Stimulated activated CD4-positive, alpha-beta T cell treated with anti-CD3 and anti-CD28 coated beads, Interleukin-1b, Interleukin-23, amount 100 ng/mL, for 4 hours (primary cell): ENCODE data around the gene SRPRB.

Experiments
- DNase-seq, 2 donors: peaks; one replicate each; pipeline ENCODE4 v3.0.0-alpha.2; 2020; ENCODE audit warnings: low read depth in 2 of 2

Gene SRPRB

GRCh38 chr3:133805702-133806475, at the start of gene SRPRB:
TSS of gene SRPRB (plus strand) at chr3:133805815. CDS start at chr3:133805849, 34 bp downstream.
- DNase-seq: peak; percentile 93 to 95

GRCh38 chr3:133756716-133757694, 48.6 kb upstream of the SRPRB start:
- no peak for DNase-seq

GRCh38 chr3:133757701-133758567, 47.7 kb upstream of the SRPRB start:
- DNase-seq: no peak

- no peak for DNase-seq
Observed at GRCh38 chr3:133758568-133758928, 47.1 kb upstream of the SRPRB start.

GRCh38 chr3:133758964-133759739, 46.5 kb upstream of the SRPRB start:
- no peak for DNase-seq

GRCh38 chr3:133759740-133760305, 45.8 kb upstream of the SRPRB start:
- no peak for DNase-seq

GRCh38 chr3:133760916-133761315, 44.7 kb upstream of the SRPRB start:
- no peak for DNase-seq

GRCh38 chr3:133761605-133762484, 43.8 kb upstream of the SRPRB start:
- DNase-seq: no peak

GRCh38 chr3:133762539-133762938, 43.1 kb upstream of the SRPRB start:
- DNase-seq: no peak

GRCh38 chr3:133763797-133764683, 41.6 kb upstream of the SRPRB start:
- DNase-seq: no peak

- no peak for DNase-seq
Observed at GRCh38 chr3:133765256-133765655, 40.4 kb upstream of the SRPRB start.

- no peak for DNase-seq
Observed at GRCh38 chr3:133767607-133768006, 38.0 kb upstream of the SRPRB start.

GRCh38 chr3:133769536-133769935, 36.1 kb upstream of the SRPRB start:
- DNase-seq: no peak

GRCh38 chr3:133773732-133774131, 31.9 kb upstream of the SRPRB start:
- no peak for DNase-seq

GRCh38 chr3:133775309-133775708, 30.3 kb upstream of the SRPRB start:
- no peak for DNase-seq

- no peak for DNase-seq
Observed at GRCh38 chr3:133775835-133776234, 29.8 kb upstream of the SRPRB start.

GRCh38 chr3:133776794-133777438, 28.7 kb upstream of the SRPRB start:
- DNase-seq: no peak
